ENCODE measurements around the gene SMIM36.
"Not testable (repeated sequence)": the region's sequence is repeated elsewhere in the genome, so short reads cannot be mapped to it uniquely, and the experiment has no call there.

SMIM36 gene

GRCh38 chr17:55448681-55449080, 62.6 kb downstream of the SMIM36 start:
- Histone ChIP-seq H3K27me3 (ENCODE audit: control insufficient read depth, insufficient read depth, low read length) (no peaks in the 10 kb centered on the region), H3K27ac (ENCODE audit: low read depth, low read length) (no peak overlapping the region), H3K4me3 (ENCODE audit: low read length) (no peak overlapping the region), H3K9ac (ENCODE audit: low read length) (no peak overlapping the region), H3K4me1 (ENCODE audit: control insufficient read depth, insufficient read depth, low read length) (peaks cover 27% of the 10 kb centered on the region), H3K36me3 (ENCODE audit: control insufficient read depth, insufficient read depth, low read length) (no peaks in the 10 kb centered on the region)

GRCh38 chr17:55446581-55447205, 64.6 kb downstream of the SMIM36 start:
- Histone ChIP-seq H3K9ac (ENCODE audit: low read length) (no peak overlapping the region), H3K36me3 (ENCODE audit: control insufficient read depth, insufficient read depth, low read length) (no peaks in the 10 kb centered on the region), H3K27me3 (ENCODE audit: control insufficient read depth, insufficient read depth, low read length) (no peaks in the 10 kb centered on the region), H3K4me1 (ENCODE audit: control insufficient read depth, insufficient read depth, low read length) (peaks cover 29% of the 10 kb centered on the region), H3K27ac (ENCODE audit: low read depth, low read length) (peak overlapping the region; percentile 30), H3K4me3 (ENCODE audit: low read length) (no peak overlapping the region)

GRCh38 chr17:55446004-55446403, 65.2 kb downstream of the SMIM36 start:
- H3K9ac ChIP-seq (ENCODE audit: low read length); H3K4me3 ChIP-seq (ENCODE audit: low read length); H3K36me3 ChIP-seq (ENCODE audit: control insufficient read depth, insufficient read depth, low read length); H3K27me3 ChIP-seq (ENCODE audit: control insufficient read depth, insufficient read depth, low read length): not testable (repeated sequence)
- H3K27ac ChIP-seq (ENCODE audit: low read depth, low read length): peak overlapping the region; percentile 30
- H3K4me1 ChIP-seq (ENCODE audit: control insufficient read depth, insufficient read depth, low read length): peaks cover 33% of the 10 kb centered on the region

- Histone ChIP-seq H3K27ac (ENCODE audit: low read depth, low read length) (peak overlapping the region; percentile 87), H3K36me3 (ENCODE audit: control insufficient read depth, insufficient read depth, low read length) (no peaks in the 10 kb centered on the region), H3K27me3 (ENCODE audit: control insufficient read depth, insufficient read depth, low read length) (no peaks in the 10 kb centered on the region), H3K4me3 (ENCODE audit: low read length) (no peak overlapping the region), H3K9ac (ENCODE audit: low read length) (no peak overlapping the region), H3K4me1 (ENCODE audit: control insufficient read depth, insufficient read depth, low read length) (peaks cover 34% of the 10 kb centered on the region)
Measured at GRCh38 chr17:55444471-55445441, 66.5 kb downstream of the SMIM36 start.

- peaks cover 34% of the 10 kb centered on the region for H3K4me1 ChIP-seq (ENCODE audit: control insufficient read depth, insufficient read depth, low read length)
- H3K9ac ChIP-seq (ENCODE audit: low read length): no peak overlapping the region
- no peaks in the 10 kb centered on the region for H3K27me3 ChIP-seq (ENCODE audit: control insufficient read depth, insufficient read depth, low read length)
- H3K27ac ChIP-seq (ENCODE audit: low read depth, low read length): peak overlapping the region; percentile 87
- H3K4me3 ChIP-seq (ENCODE audit: low read length): no peak overlapping the region
- no peaks in the 10 kb centered on the region for H3K36me3 ChIP-seq (ENCODE audit: control insufficient read depth, insufficient read depth, low read length)
Measured at GRCh38 chr17:55443904-55444303, 67.3 kb downstream of the SMIM36 start.

- no peaks in the 10 kb centered on the region for H3K36me3 ChIP-seq (ENCODE audit: control insufficient read depth, insufficient read depth, low read length)
- H3K27me3 ChIP-seq (ENCODE audit: control insufficient read depth, insufficient read depth, low read length): no peaks in the 10 kb centered on the region
- no peak overlapping the region for H3K9ac ChIP-seq (ENCODE audit: low read length)
- peaks cover 34% of the 10 kb centered on the region for H3K4me1 ChIP-seq (ENCODE audit: control insufficient read depth, insufficient read depth, low read length)
- H3K4me3 ChIP-seq (ENCODE audit: low read length): no peak overlapping the region
- H3K27ac ChIP-seq (ENCODE audit: low read depth, low read length): peak overlapping the region; percentile 87
Measured at GRCh38 chr17:55442953-55443683, 68.1 kb downstream of the SMIM36 start.

- Histone ChIP-seq H3K9ac (ENCODE audit: low read length) (no peak overlapping the region), H3K36me3 (ENCODE audit: control insufficient read depth, insufficient read depth, low read length) (no peaks in the 10 kb centered on the region), H3K4me1 (ENCODE audit: control insufficient read depth, insufficient read depth, low read length) (peaks cover 34% of the 10 kb centered on the region), H3K4me3 (ENCODE audit: low read length) (no peak overlapping the region), H3K27me3 (ENCODE audit: control insufficient read depth, insufficient read depth, low read length) (no peaks in the 10 kb centered on the region), H3K27ac (ENCODE audit: low read depth, low read length) (peak overlapping the region; percentile 87)
Measured at GRCh38 chr17:55442462-55442861, 68.8 kb downstream of the SMIM36 start.

- H3K36me3 ChIP-seq (ENCODE audit: control insufficient read depth, insufficient read depth, low read length): no peaks in the 10 kb centered on the region
- no peaks in the 10 kb centered on the region for H3K27me3 ChIP-seq (ENCODE audit: control insufficient read depth, insufficient read depth, low read length)
- H3K9ac ChIP-seq (ENCODE audit: low read length): no peak overlapping the region
- H3K4me1 ChIP-seq (ENCODE audit: control insufficient read depth, insufficient read depth, low read length): peaks cover 32% of the 10 kb centered on the region
- H3K4me3 ChIP-seq (ENCODE audit: low read length): no peak overlapping the region
- H3K27ac ChIP-seq (ENCODE audit: low read depth, low read length): peak overlapping the region; percentile 87
Measured at GRCh38 chr17:55441544-55441943, 69.7 kb downstream of the SMIM36 start.

- Histone ChIP-seq H3K4me1 (ENCODE audit: control insufficient read depth, insufficient read depth, low read length) (peaks cover 32% of the 10 kb centered on the region), H3K36me3 (ENCODE audit: control insufficient read depth, insufficient read depth, low read length) (no peaks in the 10 kb centered on the region), H3K4me3 (ENCODE audit: low read length) (no peak overlapping the region), H3K27ac (ENCODE audit: low read depth, low read length) (peak overlapping the region; percentile 87), H3K27me3 (ENCODE audit: control insufficient read depth, insufficient read depth, low read length) (no peaks in the 10 kb centered on the region), H3K9ac (ENCODE audit: low read length) (no peak overlapping the region)
Measured at GRCh38 chr17:55440391-55440790, 70.9 kb downstream of the SMIM36 start.

- no peak overlapping the region for H3K27ac ChIP-seq (ENCODE audit: low read depth, low read length)
- no peak overlapping the region for H3K4me3 ChIP-seq (ENCODE audit: low read length)
- H3K9ac ChIP-seq (ENCODE audit: low read length): no peak overlapping the region
- H3K4me1 ChIP-seq (ENCODE audit: control insufficient read depth, insufficient read depth, low read length): peaks cover 22% of the 10 kb centered on the region
- no peaks in the 10 kb centered on the region for H3K27me3 ChIP-seq (ENCODE audit: control insufficient read depth, insufficient read depth, low read length)
- no peaks in the 10 kb centered on the region for H3K36me3 ChIP-seq (ENCODE audit: control insufficient read depth, insufficient read depth, low read length)
Measured at GRCh38 chr17:55437159-55437605, 74.1 kb downstream of the SMIM36 start.

- Histone ChIP-seq H3K27ac (ENCODE audit: low read depth, low read length) (no peak overlapping the region), H3K4me3 (ENCODE audit: low read length) (no peak overlapping the region), H3K27me3 (ENCODE audit: control insufficient read depth, insufficient read depth, low read length) (no peaks in the 10 kb centered on the region), H3K36me3 (ENCODE audit: control insufficient read depth, insufficient read depth, low read length) (no peaks in the 10 kb centered on the region), H3K4me1 (ENCODE audit: control insufficient read depth, insufficient read depth, low read length) (peaks cover 16% of the 10 kb centered on the region), H3K9ac (ENCODE audit: low read length) (no peak overlapping the region)
Measured at GRCh38 chr17:55436224-55437158, 74.8 kb downstream of the SMIM36 start.
